GM18517 (cell line): ENCODE data around the gene BBS12.

Source experiments
- ATAC-seq: cut with Tn5 transposase; IDR thresholded peaks from one replicate; pipeline ENCODE4 v1.9.1; 2021; ENCODE audit warnings: mild to moderate bottlenecking, moderate library complexity; ENCODE audit not compliant: unreplicated experiment

The BBS12 gene

GRCh38 chr4:122712782-122713181 is 19.7 kb upstream of the BBS12 start:
- no peak for ATAC-seq

GRCh38 chr4:122715221-122715620 is 17.3 kb upstream of the BBS12 start:
- no peak for ATAC-seq

GRCh38 chr4:122716825-122717448 is 15.6 kb upstream of the BBS12 start:
- peak; percentile 84 for ATAC-seq

GRCh38 chr4:122718281-122718680 is 14.2 kb upstream of the BBS12 start:
- no peak for ATAC-seq

- no peak for ATAC-seq
Measured at GRCh38 chr4:122722256-122722655, 10.2 kb upstream of the BBS12 start.

- ATAC-seq, result no peak
Measured at GRCh38 chr4:122728856-122729255, 3.6 kb upstream of the BBS12 start.

GRCh38 chr4:122731676-122732075 is 828 bp upstream of the BBS12 start:
- ATAC-seq, result no peak

- no peak for ATAC-seq
Measured at GRCh38 chr4:122733787-122734120, 1.2 kb downstream of the BBS12 start.

GRCh38 chr4:122739174-122739573 is 6.7 kb downstream of the BBS12 start:
- ATAC-seq, result no peak

GRCh38 chr4:122742933-122743829 is 10.7 kb downstream of the BBS12 start:
- no peak for ATAC-seq

- ATAC-seq, result no peak
Measured at GRCh38 chr4:122744229-122744628, 11.7 kb downstream of the BBS12 start.

- ATAC-seq, result no peak
Measured at GRCh38 chr4:122746485-122746965, 14.0 kb downstream of the BBS12 start.

GRCh38 chr4:122747068-122747467 is 14.6 kb downstream of the BBS12 start:
- no peak for ATAC-seq

GRCh38 chr4:122747883-122748282 is 15.4 kb downstream of the BBS12 start:
- ATAC-seq, result no peak

GRCh38 chr4:122749704-122750454 is 17.4 kb downstream of the BBS12 start:
- ATAC-seq, result no peak

GRCh38 chr4:122755675-122756074 is 23.2 kb downstream of the BBS12 start:
- ATAC-seq, result no peak

- no peak for ATAC-seq
Measured at GRCh38 chr4:122758033-122758432, 25.5 kb downstream of the BBS12 start.

- no peak for ATAC-seq
Measured at GRCh38 chr4:122759639-122760310, 27.3 kb downstream of the BBS12 start.

GRCh38 chr4:122762520-122762919 is 30.0 kb downstream of the BBS12 start:
- no peak for ATAC-seq

- ATAC-seq, result no peak
Measured at GRCh38 chr4:122762966-122763716, 30.6 kb downstream of the BBS12 start.
